PC-3 (cell line): Measurements from ENCODE around the gene NRXN2.

Source experiments
- EZH2 ChIP-seq: fragments of 300-600 bp; sonication (generic); IDR thresholded peaks from one replicate; pipeline ENCODE4 v1.6.1; 2017; ENCODE audit warnings: antibody characterized with exemption, mild to moderate bottlenecking, low read length; ENCODE audit not compliant: unreplicated experiment
- TF ChIP-seq, protein P1 (sequence below): fragments of 300-600 bp; sonication (generic); conservative IDR thresholded peaks from 2 replicates; pipeline ENCODE4 v1.5.1; 2017; ENCODE audit warnings: antibody characterized with exemption, low read depth, mild to moderate bottlenecking, low read length

GRCh38 chr11:64592656-64593055 is 130.3 kb downstream of the NRXN2 start:
- TF ChIP-seq, protein P1, sequence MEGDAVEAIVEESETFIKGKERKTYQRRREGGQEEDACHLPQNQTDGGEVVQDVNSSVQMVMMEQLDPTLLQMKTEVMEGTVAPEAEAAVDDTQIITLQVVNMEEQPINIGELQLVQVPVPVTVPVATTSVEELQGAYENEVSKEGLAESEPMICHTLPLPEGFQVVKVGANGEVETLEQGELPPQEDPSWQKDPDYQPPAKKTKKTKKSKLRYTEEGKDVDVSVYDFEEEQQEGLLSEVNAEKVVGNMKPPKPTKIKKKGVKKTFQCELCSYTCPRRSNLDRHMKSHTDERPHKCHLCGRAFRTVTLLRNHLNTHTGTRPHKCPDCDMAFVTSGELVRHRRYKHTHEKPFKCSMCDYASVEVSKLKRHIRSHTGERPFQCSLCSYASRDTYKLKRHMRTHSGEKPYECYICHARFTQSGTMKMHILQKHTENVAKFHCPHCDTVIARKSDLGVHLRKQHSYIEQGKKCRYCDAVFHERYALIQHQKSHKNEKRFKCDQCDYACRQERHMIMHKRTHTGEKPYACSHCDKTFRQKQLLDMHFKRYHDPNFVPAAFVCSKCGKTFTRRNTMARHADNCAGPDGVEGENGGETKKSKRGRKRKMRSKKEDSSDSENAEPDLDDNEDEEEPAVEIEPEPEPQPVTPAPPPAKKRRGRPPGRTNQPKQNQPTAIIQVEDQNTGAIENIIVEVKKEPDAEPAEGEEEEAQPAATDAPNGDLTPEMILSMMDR, result no peak
- TF ChIP-seq EZH2, result no peak
